Esophagus (tissue), 2 donors: Measurements from ENCODE around the gene FAM221A. TPM values are rescaled to one million over a fixed set of nuclear protein-coding genes. Genes with fewer than 3 reads are reported as not detected.

ENCODE experiments used
- polyA plus RNA-seq, 2 donors: library from polyadenylated mRNA; stranded (reverse); fragments of 200-250 nt; gene quantifications; one replicate each; pipeline ENCODE4 v1.2.3, GENCODE V29; 2013
- donor health status: healthy with polysubstance abuse.
- donor health status: Bipolar disorder and iron deficiency.

FAM221A gene
- polyA plus RNA-seq, 2 donors = 6.2 to 11.3 TPM

Other genes with a start within 250 kb of the FAM221A start
- 1 to 10 TPM; 2.5 to 3.5 TPM for gene IGF2BP3, start 209.7 kb upstream of the FAM221A start, polyA plus RNA-seq
- gene TRA2A, start 148.2 kb upstream of the FAM221A start, polyA plus RNA-seq = 10 to 100 TPM; 54.6 to 93.7 TPM
- gene CCDC126, start 82.8 kb upstream of the FAM221A start, polyA plus RNA-seq = 1 to 10 TPM; 4.5 to 5.3 TPM
- 1 to 10 TPM in 1 of 2 donors, under 1 TPM in 1; 0.05 to 1.1 TPM for gene STK31, start 30.0 kb downstream of the FAM221A start, polyA plus RNA-seq